Measurements from ENCODE around the gene PRKAR1B. TPM values are rescaled to one million over a fixed set of nuclear protein-coding genes. Genes with fewer than 3 reads are reported as not detected.

The PRKAR1B gene
- total RNA-seq, 1 experiment from 2014 or later: 14.1 TPM

DNA sequence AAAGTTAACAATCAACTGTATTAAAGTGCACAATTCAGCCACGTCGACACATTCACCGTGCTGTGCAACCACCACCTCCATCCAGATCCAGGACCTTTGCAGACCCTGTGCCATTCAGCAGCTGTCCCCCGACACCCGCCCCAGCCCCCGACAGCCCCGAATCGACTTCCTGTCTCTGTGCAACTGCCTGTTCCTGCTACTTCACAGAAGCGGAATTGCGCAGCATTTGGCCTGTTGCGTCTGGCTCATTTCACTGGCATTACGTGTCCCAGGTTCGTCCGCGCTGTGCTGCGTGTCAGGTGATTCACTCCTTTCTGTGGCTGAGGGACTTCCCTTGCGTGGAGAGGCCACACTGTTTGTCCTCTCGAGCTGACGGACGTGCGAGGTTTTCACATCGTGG lies 33.8 kb downstream of the PRKAR1B start:
- H3K4me2 ChIP-seq (ENCODE audit: low read length): no peak overlapping the region
- ATAC-seq (no peak), DNase-seq (ENCODE audit: low read depth, low spot score) (no peak)
- H3K4me3 ChIP-seq (replicated peaks in 1 of 2; ENCODE audit: low read depth in 1 of 2, low read length in 2 of 2): no peak overlapping the region
- no peaks in the 10 kb centered on the region for H3K9me2 ChIP-seq (ENCODE audit: insufficient read depth)
- ChIA-PET CTCF (no interaction called here), POLR2A (no interaction called here), RAD21 (ENCODE audit: low non-redundant PET in 1 of 2, low total read pairs in 2 of 2, uncharacterized antibody in 2 of 2, unreplicated experiment in 2 of 2) (no interaction called here)
- no peaks in the 10 kb centered on the region for H3K4me1 ChIP-seq (ENCODE audit: control insufficient read depth in 1 of 2, insufficient read depth in 2 of 2, low read length in 2 of 2)
- H3K27ac ChIP-seq (ENCODE audit: low read depth, low read length): no peak overlapping the region
- H3K36me3 ChIP-seq (ENCODE audit: control insufficient read depth in 1 of 2, insufficient read depth in 2 of 2, low read length in 2 of 2): no peaks in the 10 kb centered on the region
- peaks cover 0 to 6% of the 10 kb centered on the region in 2 experiments; a peak in 1 of 4 replicates for H3K9me3 ChIP-seq (ENCODE audit: control insufficient read depth in 1 of 2, insufficient read depth in 1 of 2, low read depth in 1 of 2, low read length in 2 of 2)
- no peak overlapping the region for H2AFZ ChIP-seq (ENCODE audit: low read depth, low read length, poor library complexity, severe bottlenecking)
- TF ChIP-seq, protein P1, sequence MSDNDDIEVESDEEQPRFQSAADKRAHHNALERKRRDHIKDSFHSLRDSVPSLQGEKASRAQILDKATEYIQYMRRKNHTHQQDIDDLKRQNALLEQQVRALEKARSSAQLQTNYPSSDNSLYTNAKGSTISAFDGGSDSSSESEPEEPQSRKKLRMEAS (IDR thresholded peaks at IDR 0.05): no peak
- TF ChIP-seq SP1 (IDR thresholded peaks at IDR 0.05; ENCODE audit: low read depth) (no peak), CBX3 (IDR thresholded peaks at IDR 0.05; ENCODE audit: low read depth) (no peak), ELF1 (IDR thresholded peaks at IDR 0.05; ENCODE audit: borderline replicate concordance, low read depth) (no peak), SIN3A (IDR thresholded peaks at IDR 0.05; ENCODE audit: low read depth) (no peak), FOSL1 (IDR thresholded peaks at IDR 0.05; ENCODE audit: low read depth) (no peak)
- TF ChIP-seq, protein P2, sequence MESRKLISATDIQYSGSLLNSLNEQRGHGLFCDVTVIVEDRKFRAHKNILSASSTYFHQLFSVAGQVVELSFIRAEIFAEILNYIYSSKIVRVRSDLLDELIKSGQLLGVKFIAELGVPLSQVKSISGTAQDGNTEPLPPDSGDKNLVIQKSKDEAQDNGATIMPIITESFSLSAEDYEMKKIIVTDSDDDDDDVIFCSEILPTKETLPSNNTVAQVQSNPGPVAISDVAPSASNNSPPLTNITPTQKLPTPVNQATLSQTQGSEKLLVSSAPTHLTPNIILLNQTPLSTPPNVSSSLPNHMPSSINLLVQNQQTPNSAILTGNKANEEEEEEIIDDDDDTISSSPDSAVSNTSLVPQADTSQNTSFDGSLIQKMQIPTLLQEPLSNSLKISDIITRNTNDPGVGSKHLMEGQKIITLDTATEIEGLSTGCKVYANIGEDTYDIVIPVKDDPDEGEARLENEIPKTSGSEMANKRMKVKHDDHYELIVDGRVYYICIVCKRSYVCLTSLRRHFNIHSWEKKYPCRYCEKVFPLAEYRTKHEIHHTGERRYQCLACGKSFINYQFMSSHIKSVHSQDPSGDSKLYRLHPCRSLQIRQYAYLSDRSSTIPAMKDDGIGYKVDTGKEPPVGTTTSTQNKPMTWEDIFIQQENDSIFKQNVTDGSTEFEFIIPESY (IDR thresholded peaks at IDR 0.05; ENCODE audit: extremely low read depth, insufficient replicate concordance, low read length): no peak
- TF ChIP-seq, protein P3, sequence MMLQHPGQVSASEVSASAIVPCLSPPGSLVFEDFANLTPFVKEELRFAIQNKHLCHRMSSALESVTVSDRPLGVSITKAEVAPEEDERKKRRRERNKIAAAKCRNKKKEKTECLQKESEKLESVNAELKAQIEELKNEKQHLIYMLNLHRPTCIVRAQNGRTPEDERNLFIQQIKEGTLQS (IDR thresholded peaks at IDR 0.05): no peak
- H3K9ac ChIP-seq (ENCODE audit: low read length): no peak overlapping the region
- no peaks in the 10 kb centered on the region for H4K20me1 ChIP-seq (ENCODE audit: insufficient read depth)
- BruUV-seq (replicated peaks): no TSS peak
- intact Hi-C loops (cut with micrococcal nuclease): no loop called here
- no peaks in the 10 kb centered on the region for H3K79me2 ChIP-seq (ENCODE audit: insufficient read depth, low read length)
- no peaks in the 10 kb centered on the region for H3K27me3 ChIP-seq (ENCODE audit: insufficient read depth, low read length)

All from HCT116 (cell line).